ENCODE measurements around the gene EXOC6.

- TF ChIP-seq CTCF (IDR thresholded peaks at IDR 0.05) (no peak), POLR2A (IDR thresholded peaks at IDR 0.05) (no peak)
Measured at GRCh38 chr10:93028883-93029282, 180.6 kb downstream of the EXOC6 start.
